ENCODE data around the gene TMEM52. TPM values are rescaled to one million over a fixed set of nuclear protein-coding genes. Genes with fewer than 3 reads are reported as not detected.

The TMEM52 gene
- total and polyA plus RNA-seq, 2 of the 13 experiments (the other 11 are each of a cell fraction or from before 2014, with no cell fraction given) = 13.2 to 18.7 TPM

DNA sequence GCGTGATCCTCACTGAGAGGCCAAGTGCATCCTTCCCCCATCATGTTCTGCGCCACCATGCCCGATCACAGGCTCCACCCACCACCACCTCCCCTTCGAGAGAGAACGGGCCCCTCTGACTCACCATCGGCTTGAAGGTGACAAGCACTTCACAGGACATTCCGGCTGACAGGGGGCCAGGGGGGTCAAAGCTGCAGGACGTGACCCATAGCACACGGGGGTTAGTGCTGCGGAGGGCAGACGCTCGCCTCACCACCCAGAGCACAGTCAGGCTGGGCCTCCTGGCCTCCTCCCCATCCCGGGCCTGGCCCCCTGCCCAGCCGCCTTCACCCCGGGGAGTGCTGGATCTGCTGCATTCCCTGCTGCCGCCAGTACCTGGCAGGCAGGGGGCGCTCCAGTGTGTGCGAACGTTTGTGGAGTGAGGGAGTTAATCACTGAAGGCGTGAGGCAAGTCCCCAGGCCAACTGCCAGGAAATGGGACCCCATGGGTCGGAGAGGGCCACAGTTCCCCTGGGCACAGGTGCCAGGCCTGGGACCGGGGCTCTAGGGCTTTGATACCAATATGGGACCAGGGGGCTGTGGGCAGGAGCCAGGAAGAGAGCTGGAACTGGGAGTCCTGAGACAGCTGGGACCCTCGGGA, 40.9 kb upstream of the TMEM52 start (continued):
- TF ChIP-seq ZNF746 (CRISPR knock-in tag; IDR thresholded peaks at IDR 0.05) = peak; percentile 64; the same call in 1 of the 2 replicates
- TF ChIP-seq ZNF264 (CRISPR knock-in tag; IDR thresholded peaks at IDR 0.05) = peak; percentile 50; the same call in 1 of the 2 replicates
- TF ChIP-seq ARHGAP35 (CRISPR knock-in tag; IDR thresholded peaks at IDR 0.05; ENCODE audit: borderline replicate concordance) = no peak
- TF ChIP-seq ZNF138 (CRISPR knock-in tag; IDR thresholded peaks at IDR 0.05; ENCODE audit: low read depth) = no peak
- peak; percentile 75; the same call in 1 of the 2 replicates for TF ChIP-seq SMAD1 (CRISPR knock-in tag; IDR thresholded peaks at IDR 0.05; ENCODE audit: borderline replicate concordance, low read depth)
- TF ChIP-seq ATF4 (CRISPR knock-in tag; IDR thresholded peaks at IDR 0.05) = no peak
- 0 out of 2 replicates have a peak, but pooled peaks have one; percentile 12 for TF ChIP-seq KDM4B (CRISPR knock-in tag; IDR thresholded peaks at IDR 0.05)
- TF ChIP-seq, protein P1, sequence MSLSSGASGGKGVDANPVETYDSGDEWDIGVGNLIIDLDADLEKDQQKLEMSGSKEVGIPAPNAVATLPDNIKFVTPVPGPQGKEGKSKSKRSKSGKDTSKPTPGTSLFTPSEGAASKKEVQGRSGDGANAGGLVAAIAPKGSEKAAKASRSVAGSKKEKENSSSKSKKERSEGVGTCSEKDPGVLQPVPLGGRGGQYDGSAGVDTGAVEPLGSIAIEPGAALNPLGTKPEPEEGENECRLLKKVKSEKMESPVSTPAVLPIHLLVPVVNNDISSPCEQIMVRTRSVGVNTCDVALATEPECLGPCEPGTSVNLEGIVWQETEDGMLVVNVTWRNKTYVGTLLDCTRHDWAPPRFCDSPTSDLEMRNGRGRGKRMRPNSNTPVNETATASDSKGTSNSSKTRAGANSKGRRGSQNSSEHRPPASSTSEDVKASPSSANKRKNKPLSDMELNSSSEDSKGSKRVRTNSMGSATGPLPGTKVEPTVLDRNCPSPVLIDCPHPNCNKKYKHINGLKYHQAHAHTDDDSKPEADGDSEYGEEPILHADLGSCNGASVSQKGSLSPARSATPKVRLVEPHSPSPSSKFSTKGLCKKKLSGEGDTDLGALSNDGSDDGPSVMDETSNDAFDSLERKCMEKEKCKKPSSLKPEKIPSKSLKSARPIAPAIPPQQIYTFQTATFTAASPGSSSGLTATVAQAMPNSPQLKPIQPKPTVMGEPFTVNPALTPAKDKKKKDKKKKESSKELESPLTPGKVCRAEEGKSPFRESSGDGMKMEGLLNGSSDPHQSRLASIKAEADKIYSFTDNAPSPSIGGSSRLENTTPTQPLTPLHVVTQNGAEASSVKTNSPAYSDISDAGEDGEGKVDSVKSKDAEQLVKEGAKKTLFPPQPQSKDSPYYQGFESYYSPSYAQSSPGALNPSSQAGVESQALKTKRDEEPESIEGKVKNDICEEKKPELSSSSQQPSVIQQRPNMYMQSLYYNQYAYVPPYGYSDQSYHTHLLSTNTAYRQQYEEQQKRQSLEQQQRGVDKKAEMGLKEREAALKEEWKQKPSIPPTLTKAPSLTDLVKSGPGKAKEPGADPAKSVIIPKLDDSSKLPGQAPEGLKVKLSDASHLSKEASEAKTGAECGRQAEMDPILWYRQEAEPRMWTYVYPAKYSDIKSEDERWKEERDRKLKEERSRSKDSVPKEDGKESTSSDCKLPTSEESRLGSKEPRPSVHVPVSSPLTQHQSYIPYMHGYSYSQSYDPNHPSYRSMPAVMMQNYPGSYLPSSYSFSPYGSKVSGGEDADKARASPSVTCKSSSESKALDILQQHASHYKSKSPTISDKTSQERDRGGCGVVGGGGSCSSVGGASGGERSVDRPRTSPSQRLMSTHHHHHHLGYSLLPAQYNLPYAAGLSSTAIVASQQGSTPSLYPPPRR (CRISPR knock-in tag; IDR thresholded peaks at IDR 0.05; ENCODE audit: borderline replicate concordance) = peak; percentile 76; the same call in 1 of the 2 replicates
- no peak for TF ChIP-seq ZBTB2 (CRISPR knock-in tag; IDR thresholded peaks at IDR 0.05; ENCODE audit: low read depth)
- peak; percentile 80; the same call in 1 of the 2 replicates for TF ChIP-seq ZBTB20 (CRISPR knock-in tag; IDR thresholded peaks at IDR 0.05; ENCODE audit: borderline replicate concordance, low read depth)
- no peak for TF ChIP-seq REL (CRISPR knock-in tag; conservative IDR thresholded peaks at IDR 0.05)
- TF ChIP-seq POGK (CRISPR knock-in tag; conservative IDR thresholded peaks at IDR 0.05) = 0 out of 2 replicates have a peak, but pooled peaks have one; percentile 39
- peak; percentile 95; the same call in 1 of the 2 replicates for TF ChIP-seq ZNF816 (CRISPR knock-in tag; IDR thresholded peaks at IDR 0.05; ENCODE audit: borderline replicate concordance)
- TF ChIP-seq, protein P2, sequence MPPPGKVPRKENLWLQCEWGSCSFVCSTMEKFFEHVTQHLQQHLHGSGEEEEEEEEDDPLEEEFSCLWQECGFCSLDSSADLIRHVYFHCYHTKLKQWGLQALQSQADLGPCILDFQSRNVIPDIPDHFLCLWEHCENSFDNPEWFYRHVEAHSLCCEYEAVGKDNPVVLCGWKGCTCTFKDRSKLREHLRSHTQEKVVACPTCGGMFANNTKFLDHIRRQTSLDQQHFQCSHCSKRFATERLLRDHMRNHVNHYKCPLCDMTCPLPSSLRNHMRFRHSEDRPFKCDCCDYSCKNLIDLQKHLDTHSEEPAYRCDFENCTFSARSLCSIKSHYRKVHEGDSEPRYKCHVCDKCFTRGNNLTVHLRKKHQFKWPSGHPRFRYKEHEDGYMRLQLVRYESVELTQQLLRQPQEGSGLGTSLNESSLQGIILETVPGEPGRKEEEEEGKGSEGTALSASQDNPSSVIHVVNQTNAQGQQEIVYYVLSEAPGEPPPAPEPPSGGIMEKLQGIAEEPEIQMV (CRISPR knock-in tag; IDR thresholded peaks at IDR 0.05; ENCODE audit: low read depth) = no peak
- no peak for TF ChIP-seq KDM5B (CRISPR knock-in tag; IDR thresholded peaks at IDR 0.05; ENCODE audit: borderline replicate concordance)
- TF ChIP-seq ZNF761 (CRISPR knock-in tag; conservative IDR thresholded peaks at IDR 0.05) = no peak
- no peak for TF ChIP-seq MBNL3 (CRISPR knock-in tag; conservative IDR thresholded peaks at IDR 0.05)
